Calu3 (cell line): ENCODE results near the gene DGCR6. TPM values are rescaled to one million over a fixed set of nuclear protein-coding genes. Genes with fewer than 3 reads are reported as not detected.
"Not testable (repeated sequence)": the region's sequence is repeated elsewhere in the genome, so short reads cannot be mapped to it uniquely, and the experiment has no call there.

Experiments used
- BruUV-seq: library from RNA; stranded (reverse); fragments of 400-500 nt; replicated peaks from 2 replicates; lab custom pipeline; 2021; lab: Mats Ljungman, UMichigan
- CTCF ChIA-PET: fragments of 300-600 bp; sonication (Branson Sonifier 250); formaldehyde crosslinking; loops from one replicate; lab custom pipeline; 2022; ENCODE audit warnings: antibody characterized with exemption; lab: Charles Lee
- DNase-seq: peaks from one replicate; pipeline ENCODE4 v3.0.0; 2022
- H3K27ac Mint-ChIP-seq: one replicate; pipeline ENCODE4 v1.8.0; 2022; ENCODE audit warnings: mixed read lengths; ENCODE audit not compliant: unreplicated experiment
- H3K27me3 Mint-ChIP-seq: one replicate; pipeline ENCODE4 v1.8.0; 2022; ENCODE audit warnings: mixed read lengths; ENCODE audit not compliant: unreplicated experiment
- H3K36me3 Mint-ChIP-seq: one replicate; pipeline ENCODE4 v1.8.0; 2022; ENCODE audit warnings: mild to moderate bottlenecking, moderate library complexity, mixed read lengths; ENCODE audit not compliant: insufficient read depth, unreplicated experiment
- H3K4me1 Mint-ChIP-seq: one replicate; pipeline ENCODE4 v1.8.0; 2022; ENCODE audit warnings: mild to moderate bottlenecking, low read depth, mixed read lengths; ENCODE audit not compliant: unreplicated experiment
- H3K4me3 Mint-ChIP-seq: one replicate; pipeline ENCODE4 v1.8.0; 2022; ENCODE audit warnings: mild to moderate bottlenecking, low read depth, moderate library complexity, mixed read lengths; ENCODE audit not compliant: unreplicated experiment
- H3K9me3 Mint-ChIP-seq: one replicate; pipeline ENCODE4 v1.8.0; 2022; ENCODE audit warnings: low read depth, mixed read lengths; ENCODE audit not compliant: unreplicated experiment
- CTCF ChIP-seq: fragments of 200-600 bp; IDR thresholded peaks from one replicate; pipeline ENCODE4 v1.8.0; 2022; ENCODE audit warnings: antibody characterized with exemption; ENCODE audit not compliant: unreplicated experiment
- intact Hi-C: fragments of 100-400 bp; cut with micrococcal nuclease; formaldehyde crosslinking; loops from one replicate; pipeline ENCODE4 v1.10.0; 2022; ENCODE audit not compliant: unreplicated experiment
- total RNA-seq: library from RNA; stranded (reverse); gene quantifications from 2 replicates; pipeline ENCODE4 v1.2.3, GENCODE V29; 2022

DGCR6 gene
- total RNA-seq, 1 experiment from 2014 or later: 3.1 TPM

- Mint-ChIP-seq H3K4me1 (no peaks in the 10 kb centered on the region), H3K36me3 (no peaks in the 10 kb centered on the region), H3K27ac (no peak overlapping the region), H3K9me3 (no peaks in the 10 kb centered on the region), H3K27me3 (no peaks in the 10 kb centered on the region), H3K4me3 (no peak overlapping the region)
- intact Hi-C loops: no loop called here
- TF ChIP-seq CTCF: no peak
- BruUV-seq: no TSS peak
- no peak for DNase-seq
- CTCF ChIA-PET: interaction anchor here (1.1 kb wide), 1 partner anchor 23 kb away, joined by 3 read pairs; the partner anchor contains the start of gene DGCR6
Measured at GRCh38 chr22:18929459-18929858, 23.3 kb downstream of the DGCR6 start.

- no TSS peak for BruUV-seq
- Mint-ChIP-seq H3K36me3 (no peaks in the 10 kb centered on the region), H3K27ac (no peak overlapping the region), H3K27me3 (no peaks in the 10 kb centered on the region), H3K4me1 (no peaks in the 10 kb centered on the region), H3K9me3 (no peaks in the 10 kb centered on the region), H3K4me3 (no peak overlapping the region)
- no peak for TF ChIP-seq CTCF
- intact Hi-C loops: no loop called here
- DNase-seq: no peak
- CTCF ChIA-PET: no interaction called here
Measured at GRCh38 chr22:18931905-18932652, 26.0 kb downstream of the DGCR6 start.

- Mint-ChIP-seq H3K9me3 (no peaks in the 10 kb centered on the region), H3K27ac (no peak overlapping the region), H3K36me3 (no peaks in the 10 kb centered on the region), H3K27me3 (no peaks in the 10 kb centered on the region), H3K4me1 (no peaks in the 10 kb centered on the region), H3K4me3 (no peak overlapping the region)
- CTCF ChIA-PET: interaction anchor here (0.7 kb wide), 1 partner anchor 179 kb away, joined by 3 read pairs; no protein-coding TSS in a partner anchor
- TF ChIP-seq CTCF: no peak
- no TSS peak for BruUV-seq
- intact Hi-C loops: no loop called here
- no peak for DNase-seq
Measured at GRCh38 chr22:18933914-18934313, 27.8 kb downstream of the DGCR6 start.

GRCh38 chr22:18934688-18935087 is 28.6 kb downstream of the DGCR6 start:
- H3K9me3 Mint-ChIP-seq, intact Hi-C loops, H3K27ac Mint-ChIP-seq, CTCF ChIA-PET, H3K36me3 Mint-ChIP-seq, H3K4me3 Mint-ChIP-seq, H3K4me1 Mint-ChIP-seq, DNase-seq, BruUV-seq, H3K27me3 Mint-ChIP-seq: not testable (repeated sequence)
